HEK293 (cell line): ENCODE data around the gene SNCB.

Experiments
- TF ChIP-seq, protein P1 (sequence below): fragments of 450-650 bp; formaldehyde crosslinking; IDR thresholded peaks from 2 replicates; pipeline ENCODE4 v1.5.1; 2016; ENCODE audit warnings: missing biosample characterization, missing genetic modification characterization
- TF ChIP-seq, protein P2 (sequence below): fragments of 450-650 bp; formaldehyde crosslinking; IDR thresholded peaks from 2 replicates; pipeline ENCODE4 v1.5.1; 2016; ENCODE audit warnings: missing biosample characterization, missing genetic modification characterization
- TF ChIP-seq, protein P3 (sequence below): fragments of 450-650 bp; formaldehyde crosslinking; IDR thresholded peaks from 2 replicates; pipeline ENCODE4 v1.5.1; 2016; ENCODE audit warnings: missing biosample characterization, missing genetic modification characterization

DNA sequence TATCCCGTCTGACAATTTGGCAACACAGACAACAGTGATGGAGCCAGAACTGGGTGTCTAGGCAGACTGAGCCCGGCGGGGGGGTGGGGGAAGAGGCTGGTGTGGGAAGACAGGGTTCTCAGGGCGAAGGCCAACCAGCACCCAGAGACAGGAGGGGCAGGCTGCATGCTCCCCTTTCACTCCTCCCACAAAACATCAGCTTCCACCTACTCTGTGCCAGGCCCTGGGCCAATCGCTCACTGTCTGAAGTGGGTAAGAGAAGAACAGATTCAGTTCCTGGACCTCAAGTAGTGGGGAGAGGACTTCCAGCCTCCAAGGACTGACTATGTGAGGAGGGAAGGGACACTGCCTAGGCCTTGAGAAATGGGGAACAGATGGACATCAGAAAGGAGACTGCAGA is 2.8 kb downstream of the SNCB start:
- TF ChIP-seq, protein P1, sequence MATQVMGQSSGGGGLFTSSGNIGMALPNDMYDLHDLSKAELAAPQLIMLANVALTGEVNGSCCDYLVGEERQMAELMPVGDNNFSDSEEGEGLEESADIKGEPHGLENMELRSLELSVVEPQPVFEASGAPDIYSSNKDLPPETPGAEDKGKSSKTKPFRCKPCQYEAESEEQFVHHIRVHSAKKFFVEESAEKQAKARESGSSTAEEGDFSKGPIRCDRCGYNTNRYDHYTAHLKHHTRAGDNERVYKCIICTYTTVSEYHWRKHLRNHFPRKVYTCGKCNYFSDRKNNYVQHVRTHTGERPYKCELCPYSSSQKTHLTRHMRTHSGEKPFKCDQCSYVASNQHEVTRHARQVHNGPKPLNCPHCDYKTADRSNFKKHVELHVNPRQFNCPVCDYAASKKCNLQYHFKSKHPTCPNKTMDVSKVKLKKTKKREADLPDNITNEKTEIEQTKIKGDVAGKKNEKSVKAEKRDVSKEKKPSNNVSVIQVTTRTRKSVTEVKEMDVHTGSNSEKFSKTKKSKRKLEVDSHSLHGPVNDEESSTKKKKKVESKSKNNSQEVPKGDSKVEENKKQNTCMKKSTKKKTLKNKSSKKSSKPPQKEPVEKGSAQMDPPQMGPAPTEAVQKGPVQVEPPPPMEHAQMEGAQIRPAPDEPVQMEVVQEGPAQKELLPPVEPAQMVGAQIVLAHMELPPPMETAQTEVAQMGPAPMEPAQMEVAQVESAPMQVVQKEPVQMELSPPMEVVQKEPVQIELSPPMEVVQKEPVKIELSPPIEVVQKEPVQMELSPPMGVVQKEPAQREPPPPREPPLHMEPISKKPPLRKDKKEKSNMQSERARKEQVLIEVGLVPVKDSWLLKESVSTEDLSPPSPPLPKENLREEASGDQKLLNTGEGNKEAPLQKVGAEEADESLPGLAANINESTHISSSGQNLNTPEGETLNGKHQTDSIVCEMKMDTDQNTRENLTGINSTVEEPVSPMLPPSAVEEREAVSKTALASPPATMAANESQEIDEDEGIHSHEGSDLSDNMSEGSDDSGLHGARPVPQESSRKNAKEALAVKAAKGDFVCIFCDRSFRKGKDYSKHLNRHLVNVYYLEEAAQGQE (tag by site-specific recombination): no peak
- TF ChIP-seq, protein P2, sequence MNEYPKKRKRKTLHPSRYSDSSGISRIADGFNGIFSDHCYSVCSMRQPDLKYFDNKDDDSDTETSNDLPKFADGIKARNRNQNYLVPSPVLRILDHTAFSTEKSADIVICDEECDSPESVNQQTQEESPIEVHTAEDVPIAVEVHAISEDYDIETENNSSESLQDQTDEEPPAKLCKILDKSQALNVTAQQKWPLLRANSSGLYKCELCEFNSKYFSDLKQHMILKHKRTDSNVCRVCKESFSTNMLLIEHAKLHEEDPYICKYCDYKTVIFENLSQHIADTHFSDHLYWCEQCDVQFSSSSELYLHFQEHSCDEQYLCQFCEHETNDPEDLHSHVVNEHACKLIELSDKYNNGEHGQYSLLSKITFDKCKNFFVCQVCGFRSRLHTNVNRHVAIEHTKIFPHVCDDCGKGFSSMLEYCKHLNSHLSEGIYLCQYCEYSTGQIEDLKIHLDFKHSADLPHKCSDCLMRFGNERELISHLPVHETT (tag by site-specific recombination): no peak
- TF ChIP-seq, protein P3, sequence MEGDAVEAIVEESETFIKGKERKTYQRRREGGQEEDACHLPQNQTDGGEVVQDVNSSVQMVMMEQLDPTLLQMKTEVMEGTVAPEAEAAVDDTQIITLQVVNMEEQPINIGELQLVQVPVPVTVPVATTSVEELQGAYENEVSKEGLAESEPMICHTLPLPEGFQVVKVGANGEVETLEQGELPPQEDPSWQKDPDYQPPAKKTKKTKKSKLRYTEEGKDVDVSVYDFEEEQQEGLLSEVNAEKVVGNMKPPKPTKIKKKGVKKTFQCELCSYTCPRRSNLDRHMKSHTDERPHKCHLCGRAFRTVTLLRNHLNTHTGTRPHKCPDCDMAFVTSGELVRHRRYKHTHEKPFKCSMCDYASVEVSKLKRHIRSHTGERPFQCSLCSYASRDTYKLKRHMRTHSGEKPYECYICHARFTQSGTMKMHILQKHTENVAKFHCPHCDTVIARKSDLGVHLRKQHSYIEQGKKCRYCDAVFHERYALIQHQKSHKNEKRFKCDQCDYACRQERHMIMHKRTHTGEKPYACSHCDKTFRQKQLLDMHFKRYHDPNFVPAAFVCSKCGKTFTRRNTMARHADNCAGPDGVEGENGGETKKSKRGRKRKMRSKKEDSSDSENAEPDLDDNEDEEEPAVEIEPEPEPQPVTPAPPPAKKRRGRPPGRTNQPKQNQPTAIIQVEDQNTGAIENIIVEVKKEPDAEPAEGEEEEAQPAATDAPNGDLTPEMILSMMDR (tag by site-specific recombination): no peak
